ENCODE measurements around the gene CEP57L1. TPM values are rescaled to one million over a fixed set of nuclear protein-coding genes. Genes with fewer than 3 reads are reported as not detected.

CEP57L1 gene
- total and polyA plus RNA-seq, 11 donors, result 5.9 to 13.8 (median 9.5) TPM

GRCh38 chr6:109062216-109062615 is 33.1 kb upstream of the CEP57L1 start:
- peaks cover 12 to 77% (median 54%) of the 10 kb centered on the region in 12 donors for H3K4me1 ChIP-seq
- TF ChIP-seq CTCF (IDR thresholded peaks at IDR 0.05), result no peak
- no peak for TF ChIP-seq POLR2A (IDR thresholded peaks at IDR 0.05)
- WGBS, 4 donors, result 80 to 93% (median 87%) methylated on average over 5 of the region's 5 CpGs
- H3K36me3 ChIP-seq, result no peaks in the 10 kb centered on the region
- H3K4me3 ChIP-seq, result no peak overlapping the region
- H3K27ac ChIP-seq, result peak overlapping the region in 3 of 12 donors; percentile 0 to 53 (median 4)
- intact Hi-C loops (cut with DNase I), result loop anchor here in 2 of 10 donors (5.0 to 10.0 kb wide), 2 partner anchors 55 to 57 kb away; no protein-coding TSS in a partner anchor
- DNase-seq, result no peak
- peak in 2 of 4 donors; percentile 40 to 49 for ATAC-seq
- no peaks in the 10 kb centered on the region for H3K9me3 ChIP-seq
- H3K27me3 ChIP-seq, result no peaks in the 10 kb centered on the region

GRCh38 chr6:109062767-109063352 is 32.4 kb upstream of the CEP57L1 start:
- Histone ChIP-seq H3K36me3 (no peaks in the 10 kb centered on the region), H3K27ac (peak overlapping the region in 3 of 12 donors; percentile 0 to 53 (median 13)), H3K9me3 (no peaks in the 10 kb centered on the region), H3K4me1 (peaks cover 12 to 76% (median 51%) of the 10 kb centered on the region in 12 donors), H3K4me3 (no peak overlapping the region), H3K27me3 (no peaks in the 10 kb centered on the region)
- DNase-seq (no peak), ATAC-seq (peak in 3 of 4 donors; percentile 33 to 63 (median 47))
- intact Hi-C loops (cut with DNase I), result loop anchor here in 2 of 10 donors (5.0 to 10.0 kb wide), 2 partner anchors 56 to 58 kb away; no protein-coding TSS in a partner anchor
- TF ChIP-seq CTCF (IDR thresholded peaks at IDR 0.05) (no peak), POLR2A (IDR thresholded peaks at IDR 0.05) (no peak)
- 60 to 75% (median 62%) methylated on average over 4 of the region's 4 CpGs for WGBS, 4 donors

GRCh38 chr6:109069746-109070145 is 25.6 kb upstream of the CEP57L1 start:
- DNase-seq, result no peak
- Histone ChIP-seq H3K9me3 (no peaks in the 10 kb centered on the region), H3K4me1 (peaks cover 0 to 55% (median 32%) of the 10 kb centered on the region in 12 donors), H3K36me3 (no peaks in the 10 kb centered on the region), H3K4me3 (no peak overlapping the region), H3K27me3 (no peaks in the 10 kb centered on the region), H3K27ac (peak overlapping the region in 1 of 12 donors; percentile 21)
- no peak for ATAC-seq
- no peak for TF ChIP-seq POLR2A (IDR thresholded peaks at IDR 0.05)
- TF ChIP-seq CTCF (IDR thresholded peaks at IDR 0.05), result no peak
- intact Hi-C loops (cut with DNase I), result loop anchor here (5.0 to 10.0 kb wide), 17 partner anchors 62 to 527 kb away; partner anchors contain the start of gene ARMC2 (in 4 of the 10)
- 79 to 94% (median 85%) methylated on average over 2 of the region's 2 CpGs for WGBS, 4 donors

GRCh38 chr6:109071125-109071917 is 24.0 kb upstream of the CEP57L1 start:
- no peak for TF ChIP-seq POLR2A (IDR thresholded peaks at IDR 0.05)
- no peak for TF ChIP-seq CTCF (IDR thresholded peaks at IDR 0.05)
- H3K27me3 ChIP-seq, result no peaks in the 10 kb centered on the region
- intact Hi-C loops (cut with DNase I), result loop anchor here (5.0 to 10.0 kb wide), 15 partner anchors 64 to 529 kb away; partner anchors contain the start of gene ARMC2 (in 2 of the 10)
- DNase-seq (no peak), ATAC-seq (no peak)
- peaks cover 0 to 53% (median 23%) of the 10 kb centered on the region in 12 donors for H3K4me1 ChIP-seq
- peak overlapping the region in 1 of 12 donors; percentile 27 for H3K4me3 ChIP-seq
- WGBS, 4 donors, result 38 to 55% (median 49%) methylated on average over 7 of the region's 7 CpGs
- no peaks in the 10 kb centered on the region for H3K36me3 ChIP-seq
- no peaks in the 10 kb centered on the region for H3K9me3 ChIP-seq
- no peak overlapping the region for H3K27ac ChIP-seq
